Fibroblast of peridontal ligament (primary cell): ENCODE data around the gene HCRTR2.
"Not testable (repeated sequence)": the region's sequence is repeated elsewhere in the genome, so short reads cannot be mapped to it uniquely, and the experiment has no call there.

Experiments used
- DNase-seq: peaks from one replicate; pipeline ENCODE4 v3.0.0-alpha.2; 2010; ENCODE audit errors: extremely low read depth

Gene HCRTR2

GRCh38 chr6:55212156-55212555 lies 37.8 kb downstream of the HCRTR2 start:
- DNase-seq, result peak; percentile 28

DNA sequence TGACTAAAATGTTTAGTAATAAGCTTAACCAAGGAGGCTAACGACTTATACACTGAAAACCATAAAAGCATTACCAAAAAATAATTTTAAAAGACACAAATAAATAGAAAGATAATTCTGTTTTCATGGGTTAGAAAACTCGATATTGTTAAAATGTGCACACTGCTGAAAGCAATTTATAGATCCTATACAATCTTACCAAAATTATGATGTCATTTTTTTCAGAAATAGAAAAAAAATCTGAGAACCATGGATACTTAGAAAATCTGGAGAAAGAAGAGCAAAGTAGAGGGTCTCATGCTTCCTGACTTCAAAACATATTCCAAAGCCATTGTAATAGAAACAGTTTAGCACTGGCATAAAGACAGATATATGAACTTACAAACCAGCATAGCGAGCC lies 46.6 kb downstream of the HCRTR2 start:
- DNase-seq, result no peak

GRCh38 chr6:55227862-55228261 lies 53.5 kb downstream of the HCRTR2 start:
- no peak for DNase-seq

- peak; percentile 8 for DNase-seq
These were observed 64.8 kb downstream of the HCRTR2 start for GRCh38 chr6:55239099-55239498.

DNA sequence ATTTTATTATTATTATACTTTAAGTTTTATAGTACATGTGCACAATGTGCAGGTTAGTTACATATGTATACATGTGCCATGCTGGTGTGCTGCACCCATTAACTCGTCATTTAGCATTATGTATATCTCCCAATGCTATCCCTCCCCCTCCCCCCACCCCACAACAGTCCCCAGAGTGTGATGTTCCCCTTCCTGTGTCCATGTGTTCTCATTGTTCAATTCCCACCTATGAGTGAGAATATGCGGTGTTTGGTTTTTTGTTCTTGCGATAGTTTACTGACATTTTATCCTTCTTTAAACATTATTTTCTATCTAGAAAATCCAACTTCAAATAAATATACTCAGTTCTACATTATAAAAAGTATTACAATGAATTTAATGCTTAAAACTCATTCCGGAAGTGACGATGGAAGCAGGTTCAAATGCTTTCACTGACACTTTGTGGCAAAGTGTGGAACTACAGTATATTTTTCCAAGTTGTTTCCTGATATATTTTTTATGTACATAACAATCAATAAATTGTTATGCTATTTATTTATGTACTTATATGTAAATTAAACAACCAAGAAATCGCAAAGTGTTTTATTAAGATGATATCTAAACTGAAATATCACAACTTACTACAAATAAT lies 66.8 kb downstream of the HCRTR2 start:
- peak; percentile 64 for DNase-seq

- no peak for DNase-seq
These were observed 76.1 kb downstream of the HCRTR2 start for GRCh38 chr6:55250400-55250799.

GRCh38 chr6:55255113-55255512 lies 80.8 kb downstream of the HCRTR2 start:
- no peak for DNase-seq

GRCh38 chr6:55260181-55260580 lies 85.9 kb downstream of the HCRTR2 start:
- no peak for DNase-seq

DNA sequence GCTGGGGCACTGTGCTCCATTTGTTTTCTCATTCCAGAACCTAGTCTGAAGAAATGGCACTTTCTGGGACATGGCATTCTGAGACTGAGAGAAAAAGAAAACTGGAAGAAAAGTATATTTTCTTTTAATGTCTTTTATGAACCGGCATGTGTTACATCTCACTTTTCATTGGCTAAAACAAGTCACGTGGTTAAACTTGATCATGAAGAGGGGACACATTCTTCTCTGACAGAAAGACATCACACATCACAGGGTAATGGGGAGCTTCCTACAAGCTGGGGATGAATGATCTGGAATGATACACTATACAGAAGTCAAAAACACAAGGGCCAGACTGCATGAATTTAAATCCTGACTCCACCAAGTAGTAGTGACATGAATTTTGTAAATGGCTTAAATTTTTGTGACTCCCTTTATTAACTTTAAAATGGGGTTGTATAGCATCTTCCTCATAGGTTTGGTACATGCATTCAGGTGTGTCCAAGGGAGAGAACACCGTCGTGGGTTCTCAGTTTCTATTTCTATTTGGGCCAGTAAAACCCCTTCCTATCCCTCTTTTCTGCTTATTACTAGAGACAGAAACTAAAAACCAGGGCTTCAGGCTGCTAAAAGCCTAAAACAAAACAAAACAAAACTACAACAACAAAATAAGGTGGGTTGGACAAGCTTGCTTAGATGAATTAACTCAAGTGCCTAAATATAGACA lies 91.2 kb downstream of the HCRTR2 start:
- no peak for DNase-seq

DNA sequence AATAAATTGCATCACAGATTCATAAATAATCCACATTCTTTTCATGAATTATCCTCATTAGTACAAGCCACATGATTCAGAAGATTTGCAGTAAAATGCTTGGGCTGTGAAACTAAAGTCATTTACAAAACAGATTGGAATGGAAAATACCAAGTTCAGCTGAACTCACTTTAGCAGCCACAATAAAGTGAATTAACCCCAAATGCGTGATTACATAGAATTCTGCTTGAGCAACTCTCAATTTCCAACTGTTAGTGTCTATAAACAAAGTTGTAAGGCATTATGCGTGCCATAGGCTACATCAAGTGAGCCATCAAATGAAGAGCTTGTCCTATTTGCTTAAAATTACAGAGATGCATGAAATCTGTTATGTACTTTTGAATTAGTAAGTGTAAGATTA lies 92.6 kb downstream of the HCRTR2 start:
- DNase-seq, result peak; percentile 18

- peak; percentile 80 for DNase-seq
These were observed 102.6 kb downstream of the HCRTR2 start for GRCh38 chr6:55276745-55277530.

DNA sequence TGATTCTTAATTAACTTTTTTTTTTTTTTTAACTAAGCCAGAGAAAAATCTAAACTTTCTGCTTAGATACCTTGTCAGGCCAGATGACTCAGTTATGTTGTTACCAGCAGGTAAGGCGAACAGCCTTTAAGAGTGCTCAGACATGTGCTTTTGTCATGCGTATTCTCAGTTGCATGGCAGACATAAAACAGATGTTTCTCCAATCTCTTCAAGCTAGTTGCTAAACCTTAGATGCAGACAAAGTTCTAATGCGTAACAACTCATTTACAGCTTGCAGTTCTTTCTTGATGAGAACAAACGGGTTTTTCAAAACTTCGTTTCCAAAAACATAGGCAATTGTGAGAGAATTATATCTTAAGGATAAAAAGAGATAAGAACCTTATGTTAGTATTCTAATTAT lies 103.3 kb downstream of the HCRTR2 start:
- no peak for DNase-seq

DNA sequence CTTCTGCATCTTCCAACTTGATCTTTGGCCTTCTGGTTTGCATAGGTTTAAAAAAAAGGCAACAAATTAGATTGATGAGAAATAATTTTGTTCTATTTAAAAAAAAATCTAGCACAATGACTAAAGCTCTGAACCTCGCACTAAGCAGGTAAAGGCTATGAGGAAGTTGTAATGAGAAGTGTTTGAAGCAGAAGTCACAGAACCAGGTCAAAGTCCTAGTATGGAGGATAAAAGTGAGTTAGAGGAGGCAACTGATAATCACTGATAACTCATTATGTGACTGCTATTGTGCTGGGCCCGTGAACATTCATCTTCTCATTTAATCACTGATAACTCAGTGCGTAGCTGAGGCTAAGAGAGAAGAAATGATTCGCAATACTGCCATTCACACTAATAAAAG lies 106.9 kb downstream of the HCRTR2 start:
- DNase-seq, result no peak

GRCh38 chr6:55282115-55282514 lies 107.8 kb downstream of the HCRTR2 start:
- DNase-seq, result no peak

- no peak for DNase-seq
These were observed 112.5 kb downstream of the HCRTR2 start for GRCh38 chr6:55286824-55287223.

GRCh38 chr6:55290736-55291135 lies 116.4 kb downstream of the HCRTR2 start:
- DNase-seq, result no peak

- DNase-seq, result peak; percentile 42
These were observed 118.8 kb downstream of the HCRTR2 start for GRCh38 chr6:55293116-55293515.

DNA sequence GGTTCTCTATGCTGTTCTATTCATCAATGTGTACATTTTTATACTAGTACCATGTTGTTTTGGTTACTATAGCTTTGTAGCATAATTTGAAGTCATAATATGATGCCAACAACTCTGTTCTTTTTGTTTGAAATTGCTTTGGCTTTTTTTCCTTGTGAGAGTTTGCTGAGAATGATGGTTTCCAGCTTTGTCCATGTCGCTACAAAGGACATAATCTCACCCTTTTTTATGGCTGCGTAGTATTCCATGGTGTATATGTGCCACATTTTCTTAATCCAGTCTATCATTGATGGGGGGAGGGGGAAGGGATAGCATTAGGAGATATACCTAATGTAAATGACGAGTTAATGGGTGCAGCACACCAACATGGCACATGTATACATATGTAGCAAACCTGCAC lies 122.9 kb downstream of the HCRTR2 start:
- DNase-seq, result not testable (repeated sequence)

DNA sequence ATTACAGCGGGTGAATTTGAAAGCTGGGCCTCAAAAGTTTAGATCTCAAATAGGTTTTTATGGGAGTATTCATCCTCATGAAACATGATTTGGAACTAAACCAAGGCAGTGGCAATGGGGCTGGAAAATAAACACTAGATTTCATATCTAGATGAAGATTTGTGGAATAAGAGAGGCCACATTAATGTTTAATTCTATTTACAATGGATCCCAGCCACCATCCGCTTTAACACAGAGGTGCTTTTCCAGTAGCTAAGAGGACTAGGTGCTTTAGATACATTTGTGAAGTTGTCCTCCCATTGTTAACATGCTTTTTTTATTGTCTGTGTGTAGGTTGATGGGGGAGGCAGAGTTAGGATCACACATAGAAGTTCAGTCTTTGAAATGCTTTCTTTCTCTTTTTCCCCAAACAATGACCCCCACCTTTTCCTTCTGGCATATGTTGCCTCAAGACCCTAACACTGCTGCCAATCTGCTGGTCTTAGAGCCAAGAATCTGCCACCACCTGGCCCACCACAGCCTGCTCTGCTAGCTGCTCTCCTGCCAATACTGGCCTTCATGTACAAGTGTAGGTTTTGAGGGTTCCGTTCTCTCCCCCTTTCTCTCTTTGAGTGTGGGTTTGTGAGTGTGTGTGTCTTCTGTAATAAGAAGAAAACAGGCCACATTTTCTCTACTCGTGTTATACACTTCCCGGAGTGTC lies 125.1 kb downstream of the HCRTR2 start:
- no peak for DNase-seq

DNA sequence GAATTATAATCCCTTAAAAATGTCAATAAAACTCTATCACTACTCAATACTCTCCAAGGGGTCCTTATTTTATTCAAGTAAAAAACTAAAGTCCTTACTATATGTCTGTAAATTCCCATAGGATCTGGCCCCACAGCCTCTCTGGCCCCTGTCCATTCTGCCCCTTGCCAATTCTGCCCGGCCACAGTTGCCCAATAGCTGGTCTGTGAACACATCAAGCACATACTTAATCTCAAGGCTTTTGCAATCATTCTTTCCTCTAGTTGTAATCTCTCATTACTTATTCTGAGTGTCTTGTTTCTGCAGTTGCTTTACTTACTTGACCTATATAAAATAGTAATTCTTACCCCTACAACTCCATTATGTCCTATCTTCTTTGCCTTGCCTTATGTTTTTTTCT lies 130.4 kb downstream of the HCRTR2 start:
- no peak for DNase-seq

DNA sequence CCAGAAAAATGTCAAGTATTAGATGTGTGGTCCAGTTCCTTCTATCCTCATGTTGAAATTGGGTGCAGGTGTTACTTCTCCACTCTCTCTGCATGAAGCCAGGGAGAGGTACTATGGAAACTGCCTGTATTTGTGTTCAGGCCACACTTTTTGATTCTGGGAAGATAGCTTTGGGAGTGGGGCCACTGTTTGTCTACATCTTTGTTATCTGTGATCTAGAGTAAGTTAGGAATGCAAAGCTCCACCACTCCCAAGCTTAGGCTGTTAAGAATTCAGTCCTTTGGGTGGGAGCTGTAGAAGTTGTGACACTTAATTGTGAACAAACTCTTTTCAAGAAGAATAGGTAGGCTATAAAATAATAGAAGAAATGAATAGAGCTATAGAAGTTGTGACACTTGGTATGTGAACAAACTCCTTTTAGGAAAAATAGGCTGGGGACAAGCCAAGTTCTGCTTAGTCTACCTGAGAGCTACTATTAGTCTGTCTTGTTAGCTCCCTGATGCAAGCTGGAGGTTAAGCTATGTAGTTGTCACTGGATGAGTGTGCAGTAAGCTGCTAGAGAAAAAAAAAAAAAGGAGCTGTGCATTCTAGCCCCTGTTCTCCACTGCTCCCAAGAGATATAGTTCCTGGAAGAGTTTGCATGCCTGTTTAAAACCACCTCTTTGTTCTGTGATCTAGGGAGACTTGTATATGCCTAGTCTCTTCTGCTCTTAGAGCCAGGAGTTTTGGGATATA lies 145.8 kb downstream of the HCRTR2 start:
- no peak for DNase-seq

- DNase-seq, result no peak
These were observed 146.4 kb downstream of the HCRTR2 start for GRCh38 chr6:55320696-55321086.
